HepG2 (cell line): Measurements from ENCODE around the gene MAP3K4. TPM values are rescaled to one million over a fixed set of nuclear protein-coding genes. Genes with fewer than 3 reads are reported as not detected.

Experiments used
- ATAC-seq: fragments of 200-7000 bp; cut with Tn5 transposase; 3 replicates; pipeline ENCODE4 v1.9.1; 2020; ENCODE audit warnings: mild to moderate bottlenecking, moderate library complexity
- BruUV-seq: library from RNA; stranded (reverse); fragments of 400-500 nt; replicated peaks from 2 replicates; lab custom pipeline; 2021; lab: Mats Ljungman, UMichigan
- CTCF ChIA-PET: fragments of 300-600 bp; formaldehyde crosslinking; extraction: SDS; loops from one replicate; lab custom pipeline; 2021; ENCODE audit warnings: low total read pairs, inconsistent platforms, low intra/inter-chr PET ratio; lab: Yijun Ruan, JAX
- POLR2A ChIA-PET: fragments of 350-600 bp; sonication (Branson Sonifier 250); formaldehyde crosslinking; loops from one replicate; lab custom pipeline; 2020; ENCODE audit warnings: antibody characterized with exemption, inconsistent platforms; lab: Yijun Ruan, JAX
- DNase-seq: peaks from one replicate; pipeline ENCODE4 v3.0.0-alpha.2; 2015; ENCODE audit warnings: low spot score
- FAIRE-seq: peaks from 3 replicates; lab custom pipeline; 2011; peaks lifted over from hg19 to GRCh38; lab: Jason Lieb, UNC
- H2AFZ ChIP-seq: one replicate; pipeline ENCODE4 v1.6.1; 2011; ENCODE audit warnings: low read length, inconsistent platforms
- H3K27ac ChIP-seq: fragments of 300-600 bp; 3 replicates; pipeline ENCODE4 v1.8.0; 2011; ENCODE audit warnings: mixed run types, mild to moderate bottlenecking, mixed read lengths, low read length, inconsistent platforms; ENCODE audit not compliant: insufficient read depth; ENCODE audit errors: extremely low read length
- H3K27me3 ChIP-seq, 2 experiments: fragments of 200-600 bp in 1 of 2; 2 replicates in 1 of 2; 3 replicates in 1 of 2; pipeline versions ENCODE4 v1.6.0 to v1.8.0; 2011; ENCODE audit warnings: low read length in 2 of 2, mild to moderate bottlenecking in 2 of 2, moderate library complexity in 2 of 2, inconsistent platforms in 1 of 2; ENCODE audit not compliant: insufficient read depth in 2 of 2, control insufficient read depth in 1 of 2
- H3K36me3 ChIP-seq, 2 experiments: fragments of 200-600 bp in 1 of 2; replicated peaks in 1 of 2; 2 replicates in 1 of 2; 3 replicates in 1 of 2; pipeline versions ENCODE4 v1.5.1 to v1.8.0; 2011; ENCODE audit warnings: low read length in 2 of 2, inconsistent platforms in 1 of 2; ENCODE audit not compliant: insufficient read depth in 2 of 2, control insufficient read depth in 1 of 2
- H3K4me1 ChIP-seq: 2 replicates; pipeline ENCODE4 v1.5.1; 2012; ENCODE audit warnings: low read length, inconsistent platforms; ENCODE audit not compliant: insufficient read depth
- H3K4me2 ChIP-seq: 2 replicates; pipeline ENCODE4 v1.6.0; 2011; ENCODE audit warnings: low read depth, low read length, inconsistent platforms
- H3K4me3 ChIP-seq, 3 experiments: fragments of 200-600 bp in 1 of 3; sonication (generic), shearing (Covaris generic) in 1 of 3; replicated peaks in 1 of 3; 2 replicates each; pipeline ENCODE4 v1.5.1; 2011 to 2016; ENCODE audit warnings: low read length in 3 of 3, inconsistent platforms in 2 of 3, low read depth in 2 of 3, mild to moderate bottlenecking in 2 of 3, control low read depth in 1 of 3, mixed read lengths in 1 of 3; ENCODE audit not compliant: insufficient read depth in 1 of 3
- H3K79me2 ChIP-seq: one replicate; pipeline ENCODE4 v1.6.1; 2011; ENCODE audit warnings: low read length, inconsistent platforms; ENCODE audit not compliant: insufficient read depth
- H3K9ac ChIP-seq: 2 replicates; pipeline ENCODE4 v1.6.0; 2011; ENCODE audit warnings: mild to moderate bottlenecking, low read depth, low read length, inconsistent platforms; ENCODE audit not compliant: insufficient read depth
- H3K9me3 ChIP-seq: 2 replicates; pipeline ENCODE4 v1.5.1; 2012; ENCODE audit warnings: mild to moderate bottlenecking, low read length
- H4K20me1 ChIP-seq: 2 replicates; pipeline ENCODE4 v1.6.0; 2011; ENCODE audit warnings: inconsistent platforms, mild to moderate bottlenecking, low read length, moderate library complexity; ENCODE audit not compliant: insufficient read depth
- GATAD2A ChIP-seq: IDR thresholded peaks from 2 replicates; pipeline ENCODE4 v1.6.1; 2016
- IKZF1 ChIP-seq: fragments of 450-650 bp; IDR thresholded peaks from 2 replicates; pipeline ENCODE4 v1.7.1; 2016
- PCBP1 ChIP-seq: fragments of 200-400 bp; formaldehyde crosslinking; IDR thresholded peaks from 2 replicates; pipeline ENCODE4 v1.6.1; 2017; ENCODE audit warnings: mild to moderate bottlenecking, low read depth, low read length, borderline replicate concordance
- RAD51 ChIP-seq: fragments of 450-650 bp; IDR thresholded peaks from 2 replicates; pipeline ENCODE4 v1.6.1; 2016; ENCODE audit warnings: borderline replicate concordance
- ZBTB33 ChIP-seq: sonication (generic); formaldehyde crosslinking; IDR thresholded peaks from 2 replicates; pipeline ENCODE4 v1.4.0; 2020; ENCODE audit warnings: missing genetic modification reagents
- ZNF441 ChIP-seq: sonication (generic); formaldehyde crosslinking; IDR thresholded peaks from 2 replicates; pipeline ENCODE4 v1.7.0; 2021; ENCODE audit warnings: missing genetic modification reagents, borderline replicate concordance
- ZNF773 ChIP-seq: sonication (generic); formaldehyde crosslinking; IDR thresholded peaks from 2 replicates; pipeline ENCODE4 v1.4.0; 2020; ENCODE audit warnings: missing genetic modification reagents, borderline replicate concordance
- WGBS: methylation state at CpG from one replicate; pipeline ENCODE4 v1.1.6; 2017; ENCODE audit warnings: low lambda C conversion rate; 5-methylcytosine and 5-hydroxymethylcytosine counted together
- in situ Hi-C: cut with HindIII; loops from 2 replicates; pipeline ENCODE4 v1.10.0; 2017; ENCODE audit warnings: low pct_unique_long_range_greater_than_20kb; ENCODE audit not compliant: extremely low pct_ligation_motif_present
- intact Hi-C: fragments of 100-400 bp; cut with micrococcal nuclease; formaldehyde crosslinking; loops from one replicate; pipeline ENCODE4 v1.10.0; 2022; ENCODE audit not compliant: unreplicated experiment
- polyA plus RNA-seq, 8 experiments: library from polyadenylated mRNA; depleted of rRNA in 3 of 8; stranded (reverse) in 7 of 8; unstranded in 1 of 8; fragments of >200 nt; fragmentation: Illumina TruSeq in 4 of 8; extraction: Trizol in 4 of 8; gene quantifications; 2 replicates each; pipeline versions ENCODE4 v1.2.1 to v1.2.3, GENCODE V29; 2011 to 2016; ENCODE audit warnings: low read depth in 4 of 8, missing spikeins in 1 of 8, mixed read lengths in 1 of 8; ENCODE audit not compliant: insufficient read depth in 1 of 8
- total RNA-seq, 5 experiments: library from RNA; depleted of rRNA; stranded (reverse); fragments of >200 nt; fragmentation: Illumina TruSeq; extraction: Trizol; gene quantifications; 2 replicates each; pipeline ENCODE4 v1.2.3, GENCODE V29; 2016; ENCODE audit warnings: low read depth in 1 of 5

Gene MAP3K4
- total and polyA plus RNA-seq, 2 of the 13 experiments (the other 11 are each of a cell fraction or from before 2014, with no cell fraction given), result 12.9 to 33.6 TPM

- Histone ChIP-seq H3K9me3 (peaks cover 4% of the 10 kb centered on the region; the same call in 1 of the 2 replicates), H2AFZ (no peak overlapping the region), H3K27me3 (no peaks in the 10 kb centered on the region), H3K79me2 (no peaks in the 10 kb centered on the region)
- FAIRE-seq, result no peak
- intact Hi-C loops (no loop called here), in situ Hi-C loops (no loop called here)
- no TSS peak for BruUV-seq
- ChIA-PET CTCF (no interaction called here), POLR2A (no interaction called here)
- TF ChIP-seq IKZF1 (no peak), ZNF441 (no peak)
- TF ChIP-seq, all 625 proteins: peak for 0
- Histone ChIP-seq H3K4me3 (no peak overlapping the region), H4K20me1 (no peaks in the 10 kb centered on the region), H3K36me3 (peaks cover 2 to 11% of the 10 kb centered on the region in 2 experiments; a peak in 3 of 5 replicates), H3K4me2 (no peak overlapping the region), H3K4me1 (peaks cover 12% of the 10 kb centered on the region), H3K27ac (no peak overlapping the region), H3K9ac (no peak overlapping the region)
- ATAC-seq (no peak), DNase-seq (no peak)
- WGBS, result 94% methylated on average over 2 of the region's 2 CpGs
Measured at GRCh38 chr6:161128230-161128629, 136.7 kb downstream of the MAP3K4 start.

- Histone ChIP-seq H4K20me1 (no peaks in the 10 kb centered on the region), H3K4me2 (no peak overlapping the region), H3K79me2 (no peaks in the 10 kb centered on the region), H3K4me3 (no peak overlapping the region), H2AFZ (no peak overlapping the region), H3K36me3 (peaks cover 2 to 11% of the 10 kb centered on the region in 2 experiments; a peak in 3 of 5 replicates), H3K9me3 (no peaks in the 10 kb centered on the region), H3K4me1 (peaks cover 12% of the 10 kb centered on the region), H3K27me3 (no peaks in the 10 kb centered on the region), H3K27ac (no peak overlapping the region), H3K9ac (no peak overlapping the region)
- ATAC-seq (no peak), FAIRE-seq (no peak), DNase-seq (no peak)
- intact Hi-C loops, result no loop called here
- 87% methylated on average over 12 of the region's 12 CpGs for WGBS
- no peak for TF ChIP-seq GATAD2A (CRISPR knock-in tag)
- no peak for TF ChIP-seq ZBTB33 (CRISPR knock-in tag)
- no peak for TF ChIP-seq PCBP1
- TF ChIP-seq RAD51, result no peak
- no peak for TF ChIP-seq ZNF773 (CRISPR knock-in tag)
- in situ Hi-C loops, result no loop called here
- POLR2A ChIA-PET, result no interaction called here
- BruUV-seq, result no TSS peak
- CTCF ChIA-PET, result no interaction called here
Measured at GRCh38 chr6:161128680-161129196, 137.2 kb downstream of the MAP3K4 start.
